Fibroblast of lung (primary cell): ENCODE data around the gene KRTAP5-3. TPM values are rescaled to one million over a fixed set of nuclear protein-coding genes. Genes with fewer than 3 reads are reported as not detected.
"Not testable (repeated sequence)": the region's sequence is repeated elsewhere in the genome, so short reads cannot be mapped to it uniquely, and the experiment has no call there.

ENCODE experiments used
- DNase-seq, 2 donors: peaks; one replicate each; pipeline versions ENCODE4 v3.0.0 to v3.0.0-alpha.2; 2010; ENCODE audit warnings: low read depth in 2 of 2
- H2AFZ ChIP-seq: 2 replicates; pipeline ENCODE4 v1.5.1; 2012; ENCODE audit warnings: low read length, control low read depth, inconsistent platforms
- H3K27ac ChIP-seq: 2 replicates; pipeline ENCODE4 v1.5.1; 2011; ENCODE audit warnings: low read length, control low read depth; ENCODE audit not compliant: insufficient read depth
- H3K27me3 ChIP-seq: 2 replicates; pipeline ENCODE4 v1.5.1; 2011; ENCODE audit warnings: mild to moderate bottlenecking, low read length; ENCODE audit not compliant: control insufficient read depth, insufficient read depth
- H3K36me3 ChIP-seq: 2 replicates; pipeline ENCODE4 v1.5.1; 2011; ENCODE audit warnings: low read length; ENCODE audit not compliant: control insufficient read depth, insufficient read depth
- H3K4me1 ChIP-seq: 2 replicates; pipeline ENCODE4 v1.5.1; 2011; ENCODE audit warnings: low read length; ENCODE audit not compliant: control insufficient read depth, insufficient read depth; ENCODE audit errors: extremely low read depth
- H3K4me2 ChIP-seq: 2 replicates; pipeline ENCODE4 v1.5.1; 2011; ENCODE audit warnings: low read length, control low read depth; ENCODE audit not compliant: insufficient read depth; ENCODE audit errors: extremely low read depth
- H3K4me3 ChIP-seq, 4 experiments: fragments of 200-600 bp in 1 of 4; sonication (generic) in 1 of 4; replicated peaks in 1 of 4; 2 replicates each; pipeline ENCODE4 v1.5.1; 2011 to 2016; ENCODE audit warnings: low read length in 4 of 4, low read depth in 3 of 4, mild to moderate bottlenecking in 3 of 4, control low read depth in 2 of 4, inconsistent platforms in 1 of 4, mixed read lengths in 1 of 4; ENCODE audit not compliant: insufficient read depth in 1 of 4; ENCODE audit errors: control extremely low read depth in 1 of 4
- H3K79me2 ChIP-seq: 2 replicates; pipeline ENCODE4 v1.5.1; 2012; ENCODE audit warnings: mild to moderate bottlenecking, low read length, inconsistent platforms; ENCODE audit not compliant: control insufficient read depth, insufficient read depth
- H3K9ac ChIP-seq: 2 replicates; pipeline ENCODE4 v1.5.1; 2011; ENCODE audit warnings: mild to moderate bottlenecking, low read length, control low read depth; ENCODE audit not compliant: insufficient read depth
- H3K9me3 ChIP-seq: 2 replicates; pipeline ENCODE4 v1.5.1; 2012; ENCODE audit warnings: low read depth, low read length; ENCODE audit not compliant: control insufficient read depth, insufficient read depth
- H4K20me1 ChIP-seq: 2 replicates; pipeline ENCODE4 v1.5.1; 2011; ENCODE audit warnings: low read length; ENCODE audit not compliant: control insufficient read depth, insufficient read depth; ENCODE audit errors: extremely low read depth
- CTCF ChIP-seq, 2 donors: IDR thresholded peaks in 1 of 2; conservative IDR thresholded peaks in 1 of 2; 1 replicate in 1 of 2; 2 replicates in 1 of 2; pipeline ENCODE4 v1.5.1; 2011 to 2012; ENCODE audit warnings: low read length in 2 of 2, control low read depth in 1 of 2, inconsistent platforms in 1 of 2, low read depth in 1 of 2, mild to moderate bottlenecking in 1 of 2
- EZH2 ChIP-seq: IDR thresholded peaks from 2 replicates; pipeline ENCODE4 v1.5.1; 2012; ENCODE audit warnings: low read length, control low read depth, mild to moderate bottlenecking; ENCODE audit errors: missing control alignments
- polyA plus RNA-seq, 2 donors: library from polyadenylated mRNA; depleted of rRNA in 1 of 2; stranded (reverse) in 1 of 2; unstranded in 1 of 2; fragments of >200 nt; gene quantifications; 2 replicates each; pipeline ENCODE4 v1.2.1, GENCODE V29; 2011 to 2012; ENCODE audit warnings: missing spikeins in 1 of 2
- total RNA-seq: library from RNA; depleted of rRNA; stranded (reverse); fragments of >200 nt; gene quantifications from 2 replicates; pipeline ENCODE4 v1.2.1, GENCODE V29; 2014

KRTAP5-3 gene
- total and polyA plus RNA-seq, 2 donors (not counting 1 experiment from before 2014, with no cell fraction given), result not detected

DNA sequence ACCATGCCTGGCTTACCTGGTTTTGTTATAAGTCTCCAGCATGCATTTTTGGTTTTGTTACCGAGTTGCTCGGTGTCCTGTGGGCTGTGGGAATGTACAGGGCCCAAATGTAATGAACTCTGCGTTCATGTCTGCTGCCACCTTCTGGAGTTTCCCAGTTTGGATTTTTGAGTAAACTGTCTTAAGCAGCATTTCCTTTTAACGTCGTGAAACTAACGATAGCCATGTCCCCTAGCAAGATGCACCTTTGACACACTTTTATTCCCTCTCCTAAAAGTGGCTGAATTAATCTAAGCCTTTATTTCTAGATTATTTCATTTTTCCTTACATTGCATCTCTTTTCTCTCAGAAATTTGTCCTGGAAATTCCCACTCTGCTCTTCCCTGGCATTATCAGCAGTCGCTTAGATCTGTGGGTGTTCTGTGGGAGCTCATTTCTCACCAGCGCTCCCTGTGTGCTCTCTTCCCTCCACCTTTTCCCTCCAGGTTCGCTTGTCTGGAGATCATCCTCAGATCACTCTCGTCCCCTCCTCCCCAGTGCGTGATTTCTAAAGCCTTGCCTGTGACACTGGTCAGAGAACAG lies 12.2 kb downstream of the KRTAP5-3 start:
- not testable (repeated sequence) for H3K4me3 ChIP-seq, H3K79me2 ChIP-seq, H3K4me1 ChIP-seq, DNase-seq, H3K27ac ChIP-seq, H3K9me3 ChIP-seq, H3K4me2 ChIP-seq, H3K36me3 ChIP-seq, H4K20me1 ChIP-seq, H2AFZ ChIP-seq, H3K27me3 ChIP-seq, H3K9ac ChIP-seq
- peak in 1 of 2 donors; percentile 18 for TF ChIP-seq CTCF (conservative IDR thresholded peaks at IDR 0.05 in 1 of 2, IDR thresholded peaks at IDR 0.05 in 1 of 2; ENCODE audit: low read depth in 1 of 2, low read length in 2 of 2)

- Histone ChIP-seq H3K36me3 (no peaks in the 10 kb centered on the region), H3K4me1 (no peaks in the 10 kb centered on the region), H3K79me2 (no peaks in the 10 kb centered on the region), H3K27ac (no peak overlapping the region), H2AFZ (no peak overlapping the region), H3K9me3 (no peaks in the 10 kb centered on the region), H3K27me3 (peaks cover 9% of the 10 kb centered on the region), H3K4me2 (no peak overlapping the region), H3K4me3 (no peak overlapping the region), H4K20me1 (no peaks in the 10 kb centered on the region), H3K9ac (no peak overlapping the region)
- no peak for DNase-seq
- TF ChIP-seq EZH2 (no peak), CTCF (conservative IDR thresholded peaks at IDR 0.05 in 1 of 2, IDR thresholded peaks at IDR 0.05 in 1 of 2; ENCODE audit: low read depth in 1 of 2, low read length in 2 of 2) (no peak)
Observed at GRCh38 chr11:1592628-1593027, 15.6 kb downstream of the KRTAP5-3 start.

DNA sequence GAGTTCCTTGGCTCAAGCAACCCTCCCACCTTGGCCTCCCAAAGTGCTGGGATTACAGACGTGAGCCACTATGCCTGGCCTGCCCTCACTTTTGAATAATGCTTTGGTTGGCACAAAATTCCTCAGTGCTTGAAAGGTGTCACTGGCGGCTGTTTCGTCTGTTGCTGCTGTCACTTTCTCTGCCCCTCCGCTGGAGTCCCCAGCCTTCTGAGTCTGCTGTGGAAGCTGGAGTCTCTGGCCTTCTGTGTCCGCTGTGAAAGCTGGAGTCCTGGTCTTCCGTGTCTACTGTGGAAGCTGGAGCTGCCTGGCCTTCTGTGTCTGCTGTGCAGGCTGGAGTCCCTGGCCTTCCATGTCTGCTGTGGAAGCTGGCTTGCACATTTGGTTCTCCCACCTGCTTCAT lies 18.3 kb downstream of the KRTAP5-3 start:
- H3K27ac ChIP-seq, result no peak overlapping the region
- no peak overlapping the region for H3K9ac ChIP-seq
- no peaks in the 10 kb centered on the region for H3K79me2 ChIP-seq
- no peak for DNase-seq
- no peaks in the 10 kb centered on the region for H3K4me1 ChIP-seq
- peaks cover 6% of the 10 kb centered on the region for H3K27me3 ChIP-seq
- H3K36me3 ChIP-seq, result no peaks in the 10 kb centered on the region
- no peaks in the 10 kb centered on the region for H4K20me1 ChIP-seq
- H3K9me3 ChIP-seq, result no peaks in the 10 kb centered on the region
- H3K4me2 ChIP-seq, result no peak overlapping the region
- H3K4me3 ChIP-seq, result no peak overlapping the region
- H2AFZ ChIP-seq, result no peak overlapping the region
- TF ChIP-seq CTCF (conservative IDR thresholded peaks at IDR 0.05 in 1 of 2, IDR thresholded peaks at IDR 0.05 in 1 of 2; ENCODE audit: low read depth in 1 of 2, low read length in 2 of 2), result no peak
- TF ChIP-seq EZH2, result no peak

- H3K36me3 ChIP-seq, H3K4me1 ChIP-seq, H3K4me2 ChIP-seq, H3K9ac ChIP-seq, H3K79me2 ChIP-seq, H3K9me3 ChIP-seq, H2AFZ ChIP-seq, H3K27me3 ChIP-seq, H4K20me1 ChIP-seq, H3K27ac ChIP-seq, DNase-seq, H3K4me3 ChIP-seq: not testable (repeated sequence)
Observed at GRCh38 chr11:1589191-1589963, 18.9 kb downstream of the KRTAP5-3 start.
